ENCODE measurements around the gene DISC1.

The DISC1 gene

DNA sequence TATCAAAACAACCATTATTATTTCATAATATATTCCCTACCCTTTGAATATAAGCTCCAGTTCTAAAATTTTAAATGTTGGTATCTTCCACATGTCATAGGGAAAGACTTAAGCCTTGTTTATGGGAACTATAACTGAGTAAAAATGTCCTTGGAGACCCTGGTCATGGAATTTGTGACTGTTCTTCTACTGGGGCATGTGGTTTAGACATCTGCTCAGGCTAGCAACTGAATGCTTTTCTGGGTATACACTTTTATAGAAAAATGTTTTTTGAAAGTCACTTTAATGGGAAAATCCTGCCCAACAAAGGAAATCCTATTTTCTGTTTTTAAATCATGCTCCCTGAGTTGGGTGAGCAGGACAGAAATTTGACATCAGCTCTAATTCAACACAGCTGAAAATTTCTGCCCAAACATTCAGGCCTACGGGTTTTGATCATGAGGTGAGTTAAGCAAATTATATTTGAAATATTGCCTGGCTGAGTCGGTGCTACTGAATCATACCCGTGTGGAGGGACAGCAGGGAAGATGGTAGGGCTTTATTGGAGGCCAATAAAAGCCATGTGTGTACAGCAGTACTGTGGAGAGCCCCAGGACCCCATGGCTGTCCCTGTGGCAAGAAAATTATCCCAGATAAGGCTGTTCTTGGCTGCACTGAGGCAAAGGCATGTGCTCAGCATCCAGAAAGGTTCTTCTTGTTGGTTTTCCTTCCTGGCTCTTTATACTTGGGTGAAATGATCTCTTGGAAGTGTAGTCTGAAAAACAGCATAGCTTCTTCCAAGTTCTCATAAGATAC is 391.8 kb downstream of the DISC1 start:
- no peak for FAIRE-seq
- DNase-seq (ENCODE audit: insufficient read length, low spot score), result no peak
- TF ChIP-seq POLR2A (IDR thresholded peaks at IDR 0.05; ENCODE audit: low read depth, low read length) (no peak), PAX5 (IDR thresholded peaks at IDR 0.05; ENCODE audit: insufficient read depth, low read length, severe bottlenecking) (no peak), SPI1 (IDR thresholded peaks at IDR 0.05; ENCODE audit: low read depth, low read length) (no peak), POU2F2 (IDR thresholded peaks at IDR 0.05; ENCODE audit: low read depth, low read length) (no peak), POLR2AphosphoS5 (IDR thresholded peaks at IDR 0.05; ENCODE audit: low read depth, low read length) (no peak), TAF1 (IDR thresholded peaks at IDR 0.05; ENCODE audit: low read depth, low read length) (no peak)

DNA sequence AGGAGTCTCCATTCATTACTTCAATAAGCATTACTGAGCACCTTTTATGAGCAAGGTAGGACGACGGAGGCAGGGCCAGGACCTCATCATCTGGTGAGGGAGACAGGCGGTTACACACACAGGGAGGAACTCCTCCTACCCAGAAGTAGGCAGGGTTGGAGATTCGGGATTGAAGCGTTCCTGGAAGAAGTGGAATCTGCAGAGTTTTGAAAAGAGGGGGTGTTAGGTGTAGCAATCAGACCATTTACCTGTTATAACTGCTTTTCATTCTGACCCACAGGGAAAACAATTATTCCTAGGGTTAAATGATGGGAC is 392.4 kb downstream of the DISC1 start:
- DNase-seq (ENCODE audit: insufficient read length, low spot score), result no peak
- TF ChIP-seq TAF1 (IDR thresholded peaks at IDR 0.05; ENCODE audit: low read depth, low read length) (no peak), POLR2AphosphoS5 (IDR thresholded peaks at IDR 0.05; ENCODE audit: low read depth, low read length) (no peak), PAX5 (IDR thresholded peaks at IDR 0.05; ENCODE audit: insufficient read depth, low read length, severe bottlenecking) (no peak), POU2F2 (IDR thresholded peaks at IDR 0.05; ENCODE audit: low read depth, low read length) (no peak), POLR2A (IDR thresholded peaks at IDR 0.05; ENCODE audit: low read depth, low read length) (no peak), SPI1 (IDR thresholded peaks at IDR 0.05; ENCODE audit: low read depth, low read length) (no peak)
- no peak for FAIRE-seq

DNA sequence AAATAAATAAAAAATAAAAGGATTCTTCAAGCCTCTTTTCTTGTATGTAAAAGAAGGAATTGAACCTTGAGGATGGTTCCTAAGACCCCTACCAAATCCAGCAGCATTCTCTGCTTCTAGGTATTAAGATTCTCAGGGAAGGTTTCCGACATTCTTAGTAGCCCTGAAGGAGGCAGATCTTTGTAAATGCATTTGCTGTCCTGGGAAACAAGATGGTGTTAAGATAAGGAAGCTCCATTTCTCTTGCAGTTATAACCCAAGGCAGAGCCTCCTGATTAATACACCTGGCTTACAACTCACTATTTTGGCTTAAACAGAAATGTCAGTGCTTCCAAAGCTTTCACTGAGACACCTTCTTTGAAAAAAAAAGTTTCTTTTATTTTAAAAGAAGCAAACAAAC is 393.8 kb downstream of the DISC1 start:
- DNase-seq (ENCODE audit: insufficient read length, low spot score) (no peak), FAIRE-seq (no peak)
- TF ChIP-seq TAF1 (IDR thresholded peaks at IDR 0.05; ENCODE audit: low read depth, low read length) (no peak), SPI1 (IDR thresholded peaks at IDR 0.05; ENCODE audit: low read depth, low read length) (no peak), POLR2A (IDR thresholded peaks at IDR 0.05; ENCODE audit: low read depth, low read length) (no peak), PAX5 (IDR thresholded peaks at IDR 0.05; ENCODE audit: insufficient read depth, low read length, severe bottlenecking) (no peak), POU2F2 (IDR thresholded peaks at IDR 0.05; ENCODE audit: low read depth, low read length) (no peak), POLR2AphosphoS5 (IDR thresholded peaks at IDR 0.05; ENCODE audit: low read depth, low read length) (no peak)

DNA sequence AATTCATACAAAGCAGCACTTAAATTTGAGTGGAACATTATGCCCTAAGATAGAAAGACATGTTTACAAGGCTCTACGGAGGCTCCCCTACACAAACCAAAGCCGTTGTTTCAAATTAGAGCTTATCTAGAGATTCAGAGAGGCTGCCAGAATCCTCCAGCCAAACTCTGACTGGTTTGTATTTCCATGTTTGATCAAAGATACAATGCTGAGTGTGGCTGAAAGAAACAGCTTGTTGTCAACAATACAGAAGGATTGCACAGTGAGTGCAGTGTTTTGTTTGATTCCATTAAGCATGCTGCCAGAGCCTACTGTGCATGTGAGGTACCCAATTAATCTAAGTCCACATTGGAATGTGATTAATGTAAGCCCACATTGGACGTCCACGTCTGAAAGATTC is 402.7 kb downstream of the DISC1 start:
- FAIRE-seq (no peak), DNase-seq (ENCODE audit: insufficient read length, low spot score) (no peak)
- TF ChIP-seq TAF1 (IDR thresholded peaks at IDR 0.05; ENCODE audit: low read depth, low read length) (no peak), SPI1 (IDR thresholded peaks at IDR 0.05; ENCODE audit: low read depth, low read length) (no peak), POLR2AphosphoS5 (IDR thresholded peaks at IDR 0.05; ENCODE audit: low read depth, low read length) (no peak), POLR2A (IDR thresholded peaks at IDR 0.05; ENCODE audit: low read depth, low read length) (no peak), PAX5 (IDR thresholded peaks at IDR 0.05; ENCODE audit: insufficient read depth, low read length, severe bottlenecking) (no peak)

DNA sequence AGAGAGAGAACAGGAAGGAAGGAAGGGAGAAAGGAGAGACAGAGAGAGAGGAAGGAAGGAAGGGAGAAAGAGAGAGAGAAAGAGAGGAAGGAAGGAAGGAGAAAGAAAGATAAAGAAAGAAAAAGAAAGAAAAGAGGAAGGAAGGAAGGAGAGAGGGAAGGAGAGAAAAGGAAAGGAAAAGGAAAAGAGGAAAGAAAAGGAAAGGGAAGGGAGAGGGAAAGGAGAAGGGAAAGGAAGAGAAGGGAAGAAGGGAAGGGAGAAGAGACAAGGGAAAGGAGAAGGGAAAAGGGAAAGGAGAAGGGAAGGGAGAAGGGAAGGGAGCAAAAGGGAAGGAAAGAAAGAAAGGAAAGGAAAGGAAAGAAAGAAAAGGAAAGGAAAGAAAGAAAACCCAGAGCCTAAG is 404.6 kb downstream of the DISC1 start:
- FAIRE-seq (no peak), DNase-seq (ENCODE audit: insufficient read length, low spot score) (no peak)
- TF ChIP-seq POLR2AphosphoS5 (IDR thresholded peaks at IDR 0.05; ENCODE audit: low read depth, low read length), result no peak
- no peak for TF ChIP-seq POU2F2 (IDR thresholded peaks at IDR 0.05; ENCODE audit: low read depth, low read length)
- TF ChIP-seq POLR2A (IDR thresholded peaks at IDR 0.05; ENCODE audit: low read depth, low read length), result no peak
- TF ChIP-seq PAX5 (IDR thresholded peaks at IDR 0.05; ENCODE audit: insufficient read depth, low read length, severe bottlenecking), result no peak
- TF ChIP-seq SPI1 (IDR thresholded peaks at IDR 0.05; ENCODE audit: low read depth, low read length), result no peak
- TF ChIP-seq TAF1 (IDR thresholded peaks at IDR 0.05; ENCODE audit: low read depth, low read length), result no peak

DNA sequence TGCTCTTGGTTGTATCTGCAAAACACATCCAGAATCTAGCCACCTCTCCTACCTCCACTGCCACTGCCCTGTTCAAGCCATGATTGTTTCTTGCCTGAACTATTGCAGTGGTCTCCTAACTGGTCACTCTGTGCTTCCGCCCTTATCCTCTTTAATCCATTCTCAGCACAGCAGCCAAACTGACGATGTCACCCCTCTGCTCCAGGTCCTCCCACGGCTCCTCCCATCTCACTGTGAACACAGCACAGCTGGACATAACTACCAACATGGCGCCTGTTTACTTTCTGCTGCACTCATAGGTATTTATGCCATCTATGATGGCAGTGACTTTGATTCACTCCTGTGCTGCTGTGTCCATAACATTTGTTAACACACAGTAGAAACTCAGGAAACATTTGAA is 406.7 kb downstream of the DISC1 start:
- DNase-seq (ENCODE audit: insufficient read length, low spot score) (no peak), FAIRE-seq (no peak)
- TF ChIP-seq SPI1 (IDR thresholded peaks at IDR 0.05; ENCODE audit: low read depth, low read length) (no peak), POLR2AphosphoS5 (IDR thresholded peaks at IDR 0.05; ENCODE audit: low read depth, low read length) (no peak), TAF1 (IDR thresholded peaks at IDR 0.05; ENCODE audit: low read depth, low read length) (no peak), POU2F2 (IDR thresholded peaks at IDR 0.05; ENCODE audit: low read depth, low read length) (no peak), PAX5 (IDR thresholded peaks at IDR 0.05; ENCODE audit: insufficient read depth, low read length, severe bottlenecking) (no peak), POLR2A (IDR thresholded peaks at IDR 0.05; ENCODE audit: low read depth, low read length) (no peak)

DNA sequence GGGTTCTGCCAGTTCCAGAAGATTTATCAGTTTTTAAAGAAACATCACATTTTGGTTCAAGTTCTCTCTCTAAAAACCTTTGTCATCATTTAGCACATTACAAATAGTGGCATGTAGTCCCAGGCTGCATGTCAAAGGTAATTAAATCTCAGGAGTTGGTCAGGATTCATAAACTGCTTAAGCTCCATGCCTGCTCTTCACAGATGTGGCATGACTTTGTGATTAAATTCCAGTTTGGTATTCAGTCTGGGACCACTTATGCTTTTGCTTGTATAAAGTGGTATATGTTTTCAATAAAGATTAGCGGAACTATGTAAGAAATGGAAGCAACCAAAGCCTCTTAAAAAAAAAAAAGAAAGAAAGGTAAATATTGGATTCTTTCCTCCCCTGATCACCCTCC is 408.0 kb downstream of the DISC1 start:
- FAIRE-seq (no peak), DNase-seq (ENCODE audit: insufficient read length, low spot score) (no peak)
- TF ChIP-seq SPI1 (IDR thresholded peaks at IDR 0.05; ENCODE audit: low read depth, low read length), result no peak
- TF ChIP-seq POLR2AphosphoS5 (IDR thresholded peaks at IDR 0.05; ENCODE audit: low read depth, low read length), result no peak
- TF ChIP-seq POU2F2 (IDR thresholded peaks at IDR 0.05; ENCODE audit: low read depth, low read length), result no peak
- no peak for TF ChIP-seq TAF1 (IDR thresholded peaks at IDR 0.05; ENCODE audit: low read depth, low read length)
- no peak for TF ChIP-seq PAX5 (IDR thresholded peaks at IDR 0.05; ENCODE audit: insufficient read depth, low read length, severe bottlenecking)
- TF ChIP-seq POLR2A (IDR thresholded peaks at IDR 0.05; ENCODE audit: low read depth, low read length), result no peak

DNA sequence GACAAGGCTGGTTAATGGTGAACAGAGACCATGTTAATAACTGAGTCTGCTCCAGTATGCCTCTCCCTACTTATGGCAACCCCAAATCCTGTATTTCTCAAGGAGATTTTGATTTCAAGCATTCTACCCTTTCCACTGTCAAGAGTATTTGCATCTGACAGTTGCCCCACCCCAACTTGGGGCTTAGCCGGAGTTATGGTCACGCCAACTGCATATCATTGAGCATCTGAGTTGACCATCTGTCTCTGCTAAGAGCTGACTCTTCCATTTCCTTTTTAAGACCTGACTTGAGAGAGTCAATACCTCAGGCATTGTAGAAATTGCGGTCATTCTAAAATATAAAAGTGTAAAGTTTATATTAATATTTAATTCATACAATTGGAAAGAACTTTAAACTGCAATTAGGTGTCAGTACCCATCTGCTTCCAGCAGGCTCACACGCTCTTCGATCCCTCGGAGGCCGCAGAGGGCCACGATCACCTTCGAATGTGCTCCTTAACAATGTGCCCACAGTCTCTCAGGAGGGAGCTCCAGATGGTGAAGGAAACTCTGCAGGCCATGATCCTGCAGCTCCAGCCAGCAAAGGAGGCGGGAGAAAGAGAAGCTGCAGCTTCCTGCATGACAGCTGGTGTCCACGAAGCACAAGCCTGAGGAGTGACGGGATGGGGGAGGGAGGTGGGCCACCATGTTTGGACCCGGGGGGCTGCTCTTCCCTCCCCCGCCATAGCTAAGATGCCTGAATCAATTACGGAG is 409.8 kb downstream of the DISC1 start:
- TF ChIP-seq TAF1 (IDR thresholded peaks at IDR 0.05; ENCODE audit: low read depth, low read length), result no peak
- no peak for TF ChIP-seq SPI1 (IDR thresholded peaks at IDR 0.05; ENCODE audit: low read depth, low read length)
- no peak for TF ChIP-seq POLR2A (IDR thresholded peaks at IDR 0.05; ENCODE audit: low read depth, low read length)
- no peak for TF ChIP-seq POU2F2 (IDR thresholded peaks at IDR 0.05; ENCODE audit: low read depth, low read length)
- no peak for TF ChIP-seq POLR2AphosphoS5 (IDR thresholded peaks at IDR 0.05; ENCODE audit: low read depth, low read length)
- no peak for TF ChIP-seq PAX5 (IDR thresholded peaks at IDR 0.05; ENCODE audit: insufficient read depth, low read length, severe bottlenecking)
- DNase-seq (ENCODE audit: insufficient read length, low spot score), result no peak
- FAIRE-seq, result no peak

DNA sequence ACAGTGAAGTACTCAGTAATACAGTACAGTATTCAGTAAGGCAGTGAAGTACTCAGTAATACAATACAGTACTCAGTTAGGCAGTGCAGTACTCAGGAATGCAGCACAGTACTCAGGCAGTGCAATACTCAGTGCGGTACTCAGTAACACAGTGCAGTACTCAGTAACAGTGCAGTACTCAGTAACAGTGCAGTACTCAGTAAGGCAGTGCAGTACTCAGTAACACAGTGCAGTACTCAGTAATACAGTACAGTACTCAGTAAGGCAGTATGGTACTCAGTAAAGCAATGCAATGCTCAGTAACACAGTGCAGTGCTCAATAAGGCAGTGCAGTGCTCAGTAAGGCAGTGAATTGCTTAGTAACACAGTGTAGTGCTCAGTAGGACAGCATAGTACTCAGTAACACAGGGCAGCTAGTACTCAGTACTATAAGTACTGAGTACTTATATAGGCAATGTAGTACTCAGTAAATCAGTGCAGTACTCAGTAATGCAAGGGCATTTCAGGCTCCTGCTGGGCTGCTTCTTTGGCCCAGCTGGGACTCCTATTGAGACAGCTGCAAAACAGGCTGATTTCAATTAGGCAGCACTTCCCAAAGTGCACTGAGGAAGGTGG is 411.3 kb downstream of the DISC1 start:
- FAIRE-seq, result no peak
- no peak for DNase-seq (ENCODE audit: insufficient read length, low spot score)
- TF ChIP-seq SPI1 (IDR thresholded peaks at IDR 0.05; ENCODE audit: low read depth, low read length) (no peak), POU2F2 (IDR thresholded peaks at IDR 0.05; ENCODE audit: low read depth, low read length) (no peak)

All from GM12891 (cell line).